ENCODE results near the gene CCRL2. TPM values are rescaled to one million over a fixed set of nuclear protein-coding genes. Genes with fewer than 3 reads are reported as not detected.
A peak's percentile ranks its signal among the peaks of the same experiment; 100 is the strongest.

Gene CCRL2
- total and polyA plus RNA-seq, 9 of the 15 experiments (the other 6 are each of a cell fraction or from before 2014, with no cell fraction given): 3.4 to 5.7 (median 4.0) TPM

- Histone ChIP-seq H3K9me1 (ENCODE audit: control insufficient read depth, insufficient read depth, low read length) (no peaks in the 10 kb centered on the region), H3K4me1 (replicated peaks in 1 of 2; ENCODE audit: control insufficient read depth in 2 of 2, insufficient read depth in 2 of 2, low read length in 2 of 2) (no peaks in the 10 kb centered on the region), H4K20me1 (replicated peaks; ENCODE audit: control insufficient read depth, insufficient read depth, low read length) (no peaks in the 10 kb centered on the region), H3K4me3 (no peak overlapping the region), H3K4me2 (ENCODE audit: insufficient read depth, low read length) (no peak overlapping the region), H3K36me3 (ENCODE audit: control insufficient read depth, insufficient read depth, low read length) (no peaks in the 10 kb centered on the region), H3K27me3 (ENCODE audit: control insufficient read depth in 2 of 2, insufficient read depth in 2 of 2, low read length in 2 of 2) (peaks cover 33 to 52% of the 10 kb centered on the region in 2 experiments; a peak in 4 of 5 replicates), H2AFZ (ENCODE audit: low read depth, low read length) (no peak overlapping the region), H3K9ac (ENCODE audit: insufficient read depth in 1 of 2, low read depth in 2 of 2, low read length in 2 of 2) (no peak overlapping the region), H3K9me3 (replicated peaks; ENCODE audit: control insufficient read depth, insufficient read depth, low read depth, low read length) (no peaks in the 10 kb centered on the region), H3K79me2 (ENCODE audit: control insufficient read depth, insufficient read depth, low read length) (no peaks in the 10 kb centered on the region), H3K27ac (ENCODE audit: extremely low read depth, low read depth, low read length) (no peak overlapping the region)
- intact Hi-C loops (cut with micrococcal nuclease): loop anchor here (5.0 kb wide), 2 partner anchors 56 to 79 kb away; no protein-coding TSS in a partner anchor
- ChIA-PET POLR2A (interaction anchor here (0.5 to 1.3 kb wide), 3 partner anchors 10 to 36 kb away, joined by 3 to 4 read pairs (median 3); no protein-coding TSS in a partner anchor), CTCF (ENCODE audit: low intra/inter-chr PET ratio) (interaction anchor here (1.2 kb wide), 1 partner anchor 432 kb away, joined by 4 read pairs; no protein-coding TSS in a partner anchor)
- no peak for ATAC-seq
- WGBS (ENCODE audit: insufficient coverage, low coverage, missing lambda C conversion rate): 2% methylated on average over 10 of the region's 10 CpGs
- DNase-seq (ENCODE audit: extremely low read depth in 1 of 4, low spot score in 3 of 4): no peak
- no peak for FAIRE-seq
- in situ Hi-C loops (cut with MboI): no loop called here
- BruUV-seq (replicated peaks): no TSS peak
- TF ChIP-seq NUFIP1 (IDR thresholded peaks at IDR 0.05; ENCODE audit: partially characterized antibody) (no peak), BACH1 (tag; IDR thresholded peaks at IDR 0.05) (no peak), DIDO1 (tag; IDR thresholded peaks at IDR 0.05; ENCODE audit: low read depth) (no peak), KDM1A (IDR thresholded peaks at IDR 0.05) (peak in 1 of 2 experiments; percentile 60; a peak in 2 of 4 replicates), ZNF224 (CRISPR knock-in tag; IDR thresholded peaks at IDR 0.05) (no peak), EP300 (IDR thresholded peaks at IDR 0.05; ENCODE audit: low read length) (no peak), ETS1 (conservative IDR thresholded peaks at IDR 0.05; ENCODE audit: control insufficient read depth, low read depth, low read length) (no peak), ERF (CRISPR knock-in tag; IDR thresholded peaks at IDR 0.05) (no peak), ZEB2 (IDR thresholded peaks at IDR 0.05) (no peak), MAX (CRISPR knock-in tag; IDR thresholded peaks at IDR 0.05) (no peak), SIN3B (IDR thresholded peaks at IDR 0.05; ENCODE audit: low read depth) (no peak), RHOXF2B (CRISPR knock-in tag; conservative IDR thresholded peaks at IDR 0.05) (no peak), FOXK2 (conservative IDR thresholded peaks at IDR 0.05 in 1 of 2, IDR thresholded peaks at IDR 0.05 in 1 of 2; ENCODE audit: low read depth in 2 of 2) (no peak), EHMT2 (IDR thresholded peaks at IDR 0.05) (no peak), ZNF79 (CRISPR knock-in tag; IDR thresholded peaks at IDR 0.05; ENCODE audit: low read depth) (no peak), ATF1 (CRISPR knock-in tag; IDR thresholded peaks at IDR 0.05) (no peak), ATF1 (tag; IDR thresholded peaks at IDR 0.05) (no peak), MBD1 (CRISPR knock-in tag; IDR thresholded peaks at IDR 0.05) (no peak)
- TF ChIP-seq, protein P1, sequence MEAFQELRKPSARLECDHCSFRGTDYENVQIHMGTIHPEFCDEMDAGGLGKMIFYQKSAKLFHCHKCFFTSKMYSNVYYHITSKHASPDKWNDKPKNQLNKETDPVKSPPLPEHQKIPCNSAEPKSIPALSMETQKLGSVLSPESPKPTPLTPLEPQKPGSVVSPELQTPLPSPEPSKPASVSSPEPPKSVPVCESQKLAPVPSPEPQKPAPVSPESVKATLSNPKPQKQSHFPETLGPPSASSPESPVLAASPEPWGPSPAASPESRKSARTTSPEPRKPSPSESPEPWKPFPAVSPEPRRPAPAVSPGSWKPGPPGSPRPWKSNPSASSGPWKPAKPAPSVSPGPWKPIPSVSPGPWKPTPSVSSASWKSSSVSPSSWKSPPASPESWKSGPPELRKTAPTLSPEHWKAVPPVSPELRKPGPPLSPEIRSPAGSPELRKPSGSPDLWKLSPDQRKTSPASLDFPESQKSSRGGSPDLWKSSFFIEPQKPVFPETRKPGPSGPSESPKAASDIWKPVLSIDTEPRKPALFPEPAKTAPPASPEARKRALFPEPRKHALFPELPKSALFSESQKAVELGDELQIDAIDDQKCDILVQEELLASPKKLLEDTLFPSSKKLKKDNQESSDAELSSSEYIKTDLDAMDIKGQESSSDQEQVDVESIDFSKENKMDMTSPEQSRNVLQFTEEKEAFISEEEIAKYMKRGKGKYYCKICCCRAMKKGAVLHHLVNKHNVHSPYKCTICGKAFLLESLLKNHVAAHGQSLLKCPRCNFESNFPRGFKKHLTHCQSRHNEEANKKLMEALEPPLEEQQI (IDR thresholded peaks at IDR 0.05): no peak
These were observed 35.3 kb upstream of the CCRL2 start for GRCh38 chr3:46371519-46372340.
